A549 (cell line): ENCODE measurements around the gene SKI. TPM values are rescaled to one million over a fixed set of nuclear protein-coding genes. Genes with fewer than 3 reads are reported as not detected.

Experiments used
- ATAC-seq, 2 experiments: fragments of 200-7000 bp in 1 of 2; fragments of >200 bp in 1 of 2; cut with Nextera tagmentation in 1 of 2; cut with Tn5 transposase in 1 of 2; 3 replicates each; pipeline versions ENCODE4 v1.8.0 to v1.9.1; 2018 to 2020; ENCODE audit warnings: mild to moderate bottlenecking in 1 of 2, moderate library complexity in 1 of 2
- CTCF ChIA-PET: fragments of 300-600 bp; sonication (Branson Sonifier 250); formaldehyde crosslinking; extraction: SDS; loops from one replicate; lab custom pipeline; 2021; ENCODE audit warnings: antibody characterized with exemption, inconsistent platforms; lab: Yijun Ruan, JAX
- POLR2A ChIA-PET: fragments of 350-600 bp; formaldehyde crosslinking; extraction: SDS; loops from one replicate; lab custom pipeline; 2021; ENCODE audit warnings: antibody characterized with exemption, inconsistent platforms; lab: Yijun Ruan, JAX
- DNase-seq, 2 experiments: peaks; one replicate each; pipeline versions ENCODE4 v3.0.0 to v3.0.0-alpha.2; 2011 to 2016; ENCODE audit warnings: low read depth in 1 of 2, low spot score in 1 of 2
- FAIRE-seq: peaks from 2 replicates; lab custom pipeline; 2011; peaks lifted over from hg19 to GRCh38; lab: Jason Lieb, UNC
- H3K27ac ChIP-seq, 2 experiments: fragments of >200 bp; sonication (Bioruptor Twin); formaldehyde crosslinking; 3 replicates each; pipeline ENCODE4 v1.5.1; 2016 to 2017
- H3K4me1 ChIP-seq: fragments of >200 bp; sonication (Bioruptor Twin); formaldehyde crosslinking; 3 replicates; pipeline ENCODE4 v1.6.1; 2016
- H3K4me2 ChIP-seq: fragments of >200 bp; sonication (Bioruptor Twin); formaldehyde crosslinking; 3 replicates; pipeline ENCODE4 v1.6.1; 2016
- H3K4me3 ChIP-seq: fragments of >200 bp; sonication (Bioruptor Twin); formaldehyde crosslinking; 3 replicates; pipeline ENCODE4 v1.5.1; 2016
- H3K9me3 ChIP-seq: fragments of >200 bp; sonication (Bioruptor Twin); formaldehyde crosslinking; 3 replicates; pipeline ENCODE4 v1.6.1; 2016
- ATOH8 ChIP-seq: fragments of 250-450 bp; sonication (Bioruptor Pico); IDR thresholded peaks from 2 replicates; pipeline ENCODE4 v1.5.0; 2020; ENCODE audit warnings: low read depth, mild to moderate bottlenecking, moderate library complexity
- BHLHE40 ChIP-seq: IDR thresholded peaks from 2 replicates; pipeline ENCODE4 v1.6.1; 2012; ENCODE audit warnings: low read depth, low read length, inconsistent platforms
- CBX2 ChIP-seq: fragments of 200-600 bp; sonication (generic); IDR thresholded peaks from 2 replicates; pipeline ENCODE4 v1.6.1; 2016; ENCODE audit warnings: low read depth, mild to moderate bottlenecking, borderline replicate concordance
- CBX8 ChIP-seq: fragments of 200-600 bp; sonication (generic); IDR thresholded peaks from 2 replicates; pipeline ENCODE4 v1.6.1; 2016
- CEBPB ChIP-seq, 2 experiments: fragments of >200 bp in 1 of 2; sonication (Bioruptor Twin) in 1 of 2; formaldehyde crosslinking in 1 of 2; IDR thresholded peaks; 2 replicates each; pipeline ENCODE4 v1.6.1; 2012 to 2016
- CHD2 ChIP-seq: fragments of 150-350 bp; IDR thresholded peaks from 2 replicates; pipeline ENCODE4 v1.6.1; 2014; ENCODE audit warnings: low read length; ENCODE audit not compliant: partially characterized antibody
- CTCF ChIP-seq: fragments of >200 bp; sonication (Bioruptor Twin); formaldehyde crosslinking; IDR thresholded peaks from 3 replicates; pipeline ENCODE4 v1.5.1; 2016
- HEYL ChIP-seq: fragments of 250-450 bp; sonication (Bioruptor Pico); IDR thresholded peaks from 2 replicates; pipeline ENCODE4 v1.8.0; 2021; ENCODE audit warnings: mild to moderate bottlenecking, moderate library complexity
- JUN ChIP-seq, 2 experiments: fragments of >200 bp; sonication (Bioruptor Twin); formaldehyde crosslinking; IDR thresholded peaks; 2 replicates in 1 of 2; 3 replicates in 1 of 2; pipeline ENCODE4 v1.6.1; 2016 to 2017
- KDM5A ChIP-seq: fragments of 200-600 bp; sonication (generic); IDR thresholded peaks from 2 replicates; pipeline ENCODE4 v1.6.1; 2016; ENCODE audit warnings: antibody characterized with exemption, mild to moderate bottlenecking
- MAFK ChIP-seq: fragments of 450-650 bp; IDR thresholded peaks from 2 replicates; pipeline ENCODE4 v1.6.1; 2014; ENCODE audit not compliant: partially characterized antibody
- MAZ ChIP-seq: fragments of 150-350 bp; IDR thresholded peaks from 2 replicates; pipeline ENCODE4 v1.6.1; 2014; ENCODE audit warnings: antibody characterized with exemption, low read depth, low read length, borderline replicate concordance
- NPAS2 ChIP-seq: fragments of 250-450 bp; sonication (Bioruptor Pico); IDR thresholded peaks from 2 replicates; pipeline ENCODE4 v1.8.0; 2022; ENCODE audit warnings: mild to moderate bottlenecking, moderate library complexity, borderline replicate concordance
- PHF8 ChIP-seq: fragments of 200-600 bp; sonication (generic); IDR thresholded peaks from 2 replicates; pipeline ENCODE4 v1.6.1; 2016; ENCODE audit warnings: low read depth, mild to moderate bottlenecking, antibody characterized with exemption, moderate library complexity, borderline replicate concordance
- POLR2A ChIP-seq: IDR thresholded peaks from 2 replicates; pipeline ENCODE4 v1.6.1; 2012; ENCODE audit warnings: mild to moderate bottlenecking, low read length
- POLR2AphosphoS2 ChIP-seq: conservative IDR thresholded peaks from 2 replicates; pipeline ENCODE4 v1.6.1; 2012; ENCODE audit warnings: low read length, improper control_type of control experiment, inconsistent platforms
- RARB ChIP-seq: fragments of 250-450 bp; sonication (Bioruptor Pico); IDR thresholded peaks from 2 replicates; pipeline ENCODE4 v1.8.0; 2021; ENCODE audit warnings: mild to moderate bottlenecking, moderate library complexity
- RCOR1 ChIP-seq: fragments of 150-350 bp; IDR thresholded peaks from 2 replicates; pipeline ENCODE4 v1.6.1; 2014; ENCODE audit warnings: antibody characterized with exemption, low read length, low read depth
- RFX5 ChIP-seq: fragments of 450-650 bp; IDR thresholded peaks from 2 replicates; pipeline ENCODE4 v1.7.1; 2014; ENCODE audit warnings: antibody characterized with exemption, mild to moderate bottlenecking, moderate library complexity
- RNF2 ChIP-seq: fragments of 200-600 bp; sonication (generic); IDR thresholded peaks from 2 replicates; pipeline ENCODE4 v1.6.1; 2016; ENCODE audit warnings: low read depth, mild to moderate bottlenecking, antibody characterized with exemption, moderate library complexity, borderline replicate concordance
- TFCP2L1 ChIP-seq: fragments of 250-450 bp; sonication (Bioruptor Pico); IDR thresholded peaks from 2 replicates; pipeline ENCODE4 v1.5.0; 2021; ENCODE audit warnings: mild to moderate bottlenecking
- TP53 ChIP-seq: fragments of 250-450 bp; sonication (Bioruptor Pico); IDR thresholded peaks from 2 replicates; pipeline ENCODE4 v1.5.0; 2021; ENCODE audit warnings: mild to moderate bottlenecking, moderate library complexity
- ZSCAN20 ChIP-seq: fragments of 250-450 bp; sonication (Bioruptor Pico); IDR thresholded peaks from 2 replicates; pipeline ENCODE4 v1.8.0; 2022; ENCODE audit warnings: mild to moderate bottlenecking, moderate library complexity
- WGBS: methylation state at CpG from one replicate; pipeline ENCODE4 v1.1.6; 2017; ENCODE audit errors: missing lambda C conversion rate; 5-methylcytosine and 5-hydroxymethylcytosine counted together
- polyA plus RNA-seq, 4 experiments: library from polyadenylated mRNA; depleted of rRNA in 3 of 4; stranded (reverse); fragments of >200 nt; fragmentation: RNase III in 1 of 4; extraction: RNeasy Plus Mini Kit Qiagen cat#74134 plus additional on column Dnase treatment in 1 of 4; gene quantifications; 2 replicates in 3 of 4; 3 replicates in 1 of 4; pipeline ENCODE4 v1.2.3, GENCODE V29; 2011 to 2017
- TF ChIP-seq, protein P1 (sequence below): fragments of >200 bp; sonication (Bioruptor Twin); formaldehyde crosslinking; IDR thresholded peaks from 3 replicates; pipeline ENCODE4 v1.6.1; 2016

SKI gene
- polyA plus RNA-seq, 2 of the 4 experiments (the other 2 are of a cell fraction) = 2.8 to 12.0 TPM

DNA sequence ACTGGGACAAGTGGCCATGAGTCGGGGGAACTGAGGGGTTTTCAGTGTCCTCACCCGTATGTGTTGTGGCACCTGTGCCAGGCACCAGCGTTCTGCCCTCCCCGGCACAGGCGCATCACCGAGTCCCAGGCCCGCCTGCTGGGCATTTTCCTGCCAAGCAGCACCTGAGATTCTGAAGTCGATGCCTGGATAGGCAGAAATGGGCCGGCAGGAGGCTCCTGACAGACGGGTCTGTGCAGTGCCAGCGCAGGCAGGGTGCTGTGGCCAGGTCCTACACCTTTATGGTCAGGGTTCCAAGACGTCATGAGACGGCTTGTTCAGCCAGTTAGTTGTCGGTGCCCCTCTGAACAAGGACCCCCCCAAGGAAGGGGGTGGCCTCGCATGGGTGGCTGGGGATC is 44.2 kb upstream of the SKI start:
- no peaks in the 10 kb centered on the region; the same call in 2 of the 3 replicates for H3K4me1 ChIP-seq
- FAIRE-seq (no peak), ATAC-seq (no peak), DNase-seq (no peak)
- 87% methylated on average over 10 of the region's 15 CpGs for WGBS
- no peaks in the 10 kb centered on the region for H3K9me3 ChIP-seq
- TF ChIP-seq RCOR1 (no peak), NPAS2 (CRISPR knock-in tag) (no peak)
- no peak overlapping the region for H3K4me3 ChIP-seq
- ChIA-PET CTCF (interaction anchor here (4.2 kb wide), 1 partner anchor 9 kb away, joined by 18 read pairs; no protein-coding TSS in a partner anchor), POLR2A (no interaction called here)
- no peak overlapping the region for H3K27ac ChIP-seq
- H3K4me2 ChIP-seq = no peak overlapping the region

DNA sequence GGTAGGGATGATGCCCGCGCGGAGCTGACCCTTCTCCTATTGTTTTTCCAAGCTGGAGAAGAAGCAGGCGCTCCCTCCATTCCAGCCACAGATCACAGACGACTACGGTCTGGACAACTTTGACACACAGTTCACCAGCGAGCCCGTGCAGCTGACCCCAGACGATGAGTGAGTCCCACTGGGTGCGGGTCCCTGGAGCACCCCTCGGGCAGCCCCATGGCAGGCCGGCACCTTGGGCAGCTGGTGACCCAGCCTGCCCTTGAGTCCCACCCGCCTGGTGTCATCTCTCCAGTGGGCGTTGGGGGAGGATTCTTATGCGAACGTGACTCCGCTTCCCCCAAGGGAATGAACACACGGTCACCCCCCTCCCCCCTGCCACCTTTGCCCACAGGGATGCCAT is 43.6 kb upstream of the SKI start:
- ChIA-PET CTCF (interaction anchor here (0.8 to 4.2 kb wide), 2 partner anchors 10 to 44 kb away, joined by 3 to 18 read pairs; no protein-coding TSS in a partner anchor), POLR2A (no interaction called here)
- WGBS = 82% methylated on average over 13 of the region's 18 CpGs
- Histone ChIP-seq H3K4me2 (no peak overlapping the region), H3K4me3 (no peak overlapping the region), H3K9me3 (no peaks in the 10 kb centered on the region), H3K27ac (no peak overlapping the region), H3K4me1 (no peaks in the 10 kb centered on the region; the same call in 2 of the 3 replicates)
- no peak for TF ChIP-seq MAZ
- no peak for TF ChIP-seq PHF8
- TF ChIP-seq RFX5 = no peak
- no peak for TF ChIP-seq HEYL (CRISPR knock-in tag)
- TF ChIP-seq ZSCAN20 = no peak
- no peak for TF ChIP-seq CBX8
- no peak for TF ChIP-seq POLR2A
- no peak for TF ChIP-seq MAFK
- no peak for TF ChIP-seq KDM5A
- no peak for TF ChIP-seq BHLHE40
- TF ChIP-seq TP53 = no peak
- TF ChIP-seq ATOH8 (CRISPR knock-in tag) = no peak
- no peak for TF ChIP-seq JUN (IDR thresholded peaks at IDR 0.05)
- no peak for TF ChIP-seq RNF2
- TF ChIP-seq CEBPB (IDR thresholded peaks at IDR 0.05) = no peak
- FAIRE-seq (no peak), DNase-seq (no peak), ATAC-seq (no peak)

DNA sequence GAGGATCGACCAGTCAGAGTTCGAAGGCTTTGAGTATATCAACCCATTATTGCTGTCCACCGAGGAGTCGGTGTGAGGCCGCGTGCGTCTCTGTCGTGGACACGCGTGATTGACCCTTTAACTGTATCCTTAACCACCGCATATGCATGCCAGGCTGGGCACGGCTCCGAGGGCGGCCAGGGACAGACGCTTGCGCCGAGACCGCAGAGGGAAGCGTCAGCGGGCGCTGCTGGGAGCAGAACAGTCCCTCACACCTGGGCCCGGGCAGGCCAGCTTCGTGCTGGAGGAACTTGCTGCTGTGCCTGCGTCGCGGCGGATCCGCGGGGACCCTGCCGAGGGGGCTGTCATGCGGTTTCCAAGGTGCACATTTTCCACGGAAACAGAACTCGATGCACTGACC is 43.2 kb upstream of the SKI start:
- WGBS = 95% methylated on average over 33 of the region's 33 CpGs

GRCh38 chr1:2185880-2186855 is 42.0 kb upstream of the SKI start:
- Histone ChIP-seq H3K4me1 (peaks cover 6% of the 10 kb centered on the region; the same call in 2 of the 3 replicates), H3K4me2 (no peak overlapping the region), H3K4me3 (no peak overlapping the region), H3K27ac (no peak overlapping the region), H3K9me3 (no peaks in the 10 kb centered on the region)
- POLR2A ChIA-PET = no interaction called here
- ATAC-seq = no peak
- TF ChIP-seq CBX2 = no peak
- no peak for TF ChIP-seq CHD2
- TF ChIP-seq, protein P1, sequence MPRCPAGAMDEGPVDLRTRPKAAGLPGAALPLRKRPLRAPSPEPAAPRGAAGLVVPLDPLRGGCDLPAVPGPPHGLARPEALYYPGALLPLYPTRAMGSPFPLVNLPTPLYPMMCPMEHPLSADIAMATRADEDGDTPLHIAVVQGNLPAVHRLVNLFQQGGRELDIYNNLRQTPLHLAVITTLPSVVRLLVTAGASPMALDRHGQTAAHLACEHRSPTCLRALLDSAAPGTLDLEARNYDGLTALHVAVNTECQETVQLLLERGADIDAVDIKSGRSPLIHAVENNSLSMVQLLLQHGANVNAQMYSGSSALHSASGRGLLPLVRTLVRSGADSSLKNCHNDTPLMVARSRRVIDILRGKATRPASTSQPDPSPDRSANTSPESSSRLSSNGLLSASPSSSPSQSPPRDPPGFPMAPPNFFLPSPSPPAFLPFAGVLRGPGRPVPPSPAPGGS = no peak
- TF ChIP-seq KDM5A = no peak
- TF ChIP-seq CTCF = no peak
- no peak for TF ChIP-seq RARB (CRISPR knock-in tag)
- DNase-seq = no peak
- 91% methylated on average over 28 of the region's 38 CpGs for WGBS
- FAIRE-seq = no peak
- CTCF ChIA-PET = interaction anchor here (0.6 to 4.2 kb wide), 3 partner anchors 12 to 782 kb away, joined by 3 to 18 read pairs (median 3); no protein-coding TSS in a partner anchor

More for the DNA sequence above, 43.2 kb upstream of the SKI start:
- no peak overlapping the region for H3K4me3 ChIP-seq
- ChIA-PET POLR2A (no interaction called here), CTCF (interaction anchor here (0.8 to 4.2 kb wide), 2 partner anchors 10 to 44 kb away, joined by 3 to 18 read pairs; no protein-coding TSS in a partner anchor)
- H3K27ac ChIP-seq = no peak overlapping the region
- ATAC-seq (no peak), FAIRE-seq (no peak), DNase-seq (no peak)
- TF ChIP-seq TFCP2L1 (CRISPR knock-in tag) = no peak
- TF ChIP-seq POLR2AphosphoS2 = no peak
- peaks cover 2% of the 10 kb centered on the region; the same call in 2 of the 3 replicates for H3K4me1 ChIP-seq
- no peaks in the 10 kb centered on the region for H3K9me3 ChIP-seq
- no peak overlapping the region for H3K4me2 ChIP-seq
